Vagina (tissue), 2 donors: Measurements from ENCODE around the gene MB. TPM values are rescaled to one million over a fixed set of nuclear protein-coding genes. Genes with fewer than 3 reads are reported as not detected.

Experiments
- DNase-seq, 2 donors: peaks; one replicate each; pipeline ENCODE4 v3.0.0-alpha.2; 2017; ENCODE audit errors: extremely low spot score in 2 of 2
- H3K27ac ChIP-seq: fragments of 200-600 bp; sonication (generic); one replicate; pipeline ENCODE4 v1.5.1; 2019
- H3K27me3 ChIP-seq: fragments of 200-600 bp; sonication (generic); one replicate; pipeline ENCODE4 v1.5.1; 2019
- H3K36me3 ChIP-seq, 2 donors: fragments of 200-600 bp; sonication (generic); one replicate each; pipeline ENCODE4 v1.5.1; 2017 to 2019
- H3K4me1 ChIP-seq: fragments of 200-600 bp; sonication (generic); one replicate; pipeline ENCODE4 v1.5.1; 2019
- H3K4me3 ChIP-seq, 2 donors: fragments of 200-600 bp; sonication (generic); 1 replicate in 1 of 2; 2 replicates in 1 of 2; pipeline ENCODE4 v1.5.1; 2016 to 2019
- H3K9me3 ChIP-seq: fragments of 200-600 bp; sonication (generic); one replicate; pipeline ENCODE4 v1.5.1; 2019
- CTCF ChIP-seq, 3 experiments: fragments of 450-650 bp in 2 of 3; fragments of 200-600 bp in 1 of 3; sonication (generic) in 1 of 3; IDR thresholded peaks; one replicate each; pipeline ENCODE4 v1.5.1; 2017 to 2019; ENCODE audit warnings: antibody characterized with exemption in 3 of 3, mild to moderate bottlenecking in 2 of 3, moderate library complexity in 2 of 3
- POLR2A ChIP-seq, 2 donors: fragments of 450-650 bp; IDR thresholded peaks; one replicate each; pipeline ENCODE4 v1.6.1; 2017; ENCODE audit warnings: antibody characterized with exemption in 2 of 2, mild to moderate bottlenecking in 2 of 2, moderate library complexity in 2 of 2
- POLR2AphosphoS5 ChIP-seq, 2 donors: sonication (generic); formaldehyde crosslinking; IDR thresholded peaks; one replicate each; pipeline ENCODE4 v1.9.0; 2017; ENCODE audit warnings: antibody characterized with exemption in 2 of 2, mild to moderate bottlenecking in 2 of 2, low read depth in 1 of 2; ENCODE audit not compliant: insufficient read depth in 1 of 2
- intact Hi-C: fragments of 100-400 bp; cut with DNase I; formaldehyde crosslinking; loops from one replicate; pipeline ENCODE4 v1.15.1; 2023
- total RNA-seq: library from RNA; depleted of rRNA; stranded (reverse); fragments of >200 nt; gene quantifications from one replicate; pipeline ENCODE4 v1.2.3, GENCODE V29; 2016

The MB gene
- total RNA-seq, 1 donor from 2014 or later, result not detected

GRCh38 chr22:35621451-35621850, 4.3 kb upstream of the MB start:
- Histone ChIP-seq H3K4me1 (peaks cover 18% of the 10 kb centered on the region), H3K36me3 (no peaks in the 10 kb centered on the region), H3K9me3 (no peaks in the 10 kb centered on the region), H3K27ac (no peak overlapping the region), H3K4me3 (no peak overlapping the region), H3K27me3 (no peaks in the 10 kb centered on the region)
- intact Hi-C loops, result no loop called here
- TF ChIP-seq POLR2A (IDR thresholded peaks at IDR 0.05) (no peak), POLR2AphosphoS5 (IDR thresholded peaks at IDR 0.05; ENCODE audit: insufficient read depth in 1 of 2, low read depth in 1 of 2) (no peak), CTCF (IDR thresholded peaks at IDR 0.05) (no peak)
- no peak for DNase-seq

- no peak for DNase-seq
- Histone ChIP-seq H3K27me3 (no peaks in the 10 kb centered on the region), H3K4me3 (no peak overlapping the region), H3K36me3 (no peaks in the 10 kb centered on the region), H3K4me1 (peaks cover 18% of the 10 kb centered on the region), H3K27ac (no peak overlapping the region), H3K9me3 (no peaks in the 10 kb centered on the region)
- intact Hi-C loops, result no loop called here
- TF ChIP-seq CTCF (IDR thresholded peaks at IDR 0.05) (no peak), POLR2A (IDR thresholded peaks at IDR 0.05) (no peak), POLR2AphosphoS5 (IDR thresholded peaks at IDR 0.05; ENCODE audit: insufficient read depth in 1 of 2, low read depth in 1 of 2) (no peak)
Measured at GRCh38 chr22:35620624-35621251, 3.6 kb upstream of the MB start.

GRCh38 chr22:35619336-35620094, 2.4 kb upstream of the MB start:
- Histone ChIP-seq H3K36me3 (no peaks in the 10 kb centered on the region), H3K27ac (no peak overlapping the region), H3K9me3 (no peaks in the 10 kb centered on the region), H3K4me1 (peaks cover 18% of the 10 kb centered on the region), H3K27me3 (no peaks in the 10 kb centered on the region), H3K4me3 (no peak overlapping the region)
- intact Hi-C loops, result no loop called here
- no peak for TF ChIP-seq POLR2A (IDR thresholded peaks at IDR 0.05)
- DNase-seq, result no peak

GRCh38 chr22:35618427-35619223, 1.5 kb upstream of the MB start:
- intact Hi-C loops, result no loop called here
- H3K9me3 ChIP-seq, result no peaks in the 10 kb centered on the region
- no peak for TF ChIP-seq CTCF (IDR thresholded peaks at IDR 0.05)
- TF ChIP-seq POLR2A (IDR thresholded peaks at IDR 0.05), result no peak
- TF ChIP-seq POLR2AphosphoS5 (IDR thresholded peaks at IDR 0.05; ENCODE audit: insufficient read depth in 1 of 2, low read depth in 1 of 2), result no peak
- no peak for DNase-seq
- no peaks in the 10 kb centered on the region for H3K27me3 ChIP-seq
- H3K4me3 ChIP-seq, result no peak overlapping the region
- H3K4me1 ChIP-seq, result peaks cover 18% of the 10 kb centered on the region
- no peaks in the 10 kb centered on the region for H3K36me3 ChIP-seq
- H3K27ac ChIP-seq, result no peak overlapping the region

- intact Hi-C loops, result no loop called here
- Histone ChIP-seq H3K4me1 (no peaks in the 10 kb centered on the region), H3K36me3 (no peaks in the 10 kb centered on the region), H3K4me3 (no peak overlapping the region), H3K27me3 (no peaks in the 10 kb centered on the region), H3K27ac (no peak overlapping the region), H3K9me3 (no peaks in the 10 kb centered on the region)
- DNase-seq, result no peak
- no peak for TF ChIP-seq POLR2A (IDR thresholded peaks at IDR 0.05)
- no peak for TF ChIP-seq POLR2AphosphoS5 (IDR thresholded peaks at IDR 0.05; ENCODE audit: insufficient read depth in 1 of 2, low read depth in 1 of 2)
- TF ChIP-seq CTCF (IDR thresholded peaks at IDR 0.05), result no peak
Measured at GRCh38 chr22:35616043-35616442, 1.1 kb downstream of the MB start.
